ENCODE measurements around the gene MTUS2. TPM values are rescaled to one million over a fixed set of nuclear protein-coding genes. Genes with fewer than 3 reads are reported as not detected.
A peak's percentile ranks its signal among the peaks of the same experiment; 100 is the strongest.

Gene MTUS2
- total RNA-seq, 1 experiment from 2014 or later = 0.35 TPM

DNA sequence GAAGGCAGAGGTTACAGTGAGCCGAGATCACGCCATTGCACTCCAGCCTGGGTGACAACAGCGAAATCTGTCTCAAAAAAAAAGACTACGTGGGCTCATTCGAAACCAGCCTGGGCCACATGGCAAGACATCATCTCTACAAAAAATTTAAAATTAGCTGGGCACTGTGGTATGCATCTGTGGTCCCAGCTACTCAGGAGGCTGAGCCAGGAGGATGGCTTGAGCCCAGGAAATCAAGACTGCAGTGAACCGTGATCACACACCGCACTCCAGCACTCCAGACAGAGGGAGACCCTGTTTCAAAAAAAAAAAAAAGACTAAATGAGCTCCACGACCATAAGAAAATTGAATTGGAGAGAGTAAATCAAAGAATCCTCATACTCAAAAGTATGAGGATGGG, 722.2 kb downstream of the MTUS2 start:
- H3K79me1 ChIP-seq (ENCODE audit: insufficient read depth, low read depth, low read length, poor library complexity, severe bottlenecking) = peaks cover 3% of the 10 kb centered on the region
- no peak overlapping the region for H2BK20ac ChIP-seq (ENCODE audit: low read depth, low read length, poor library complexity, severe bottlenecking)
- no peak overlapping the region for H2BK120ac ChIP-seq (ENCODE audit: low read depth, low read length, poor library complexity, severe bottlenecking)
- no peak overlapping the region for H2BK12ac ChIP-seq (ENCODE audit: insufficient read length, low read depth, low read length)
- no peaks in the 10 kb centered on the region for H3K27me3 ChIP-seq (ENCODE audit: insufficient read depth, low read length)
- H3K4me2 ChIP-seq (ENCODE audit: insufficient read depth, insufficient read length, low read length) = no peak overlapping the region
- H3K9ac ChIP-seq (ENCODE audit: extremely low read depth, insufficient read length, low read length) = no peak overlapping the region
- no peak overlapping the region for H2AFZ ChIP-seq (ENCODE audit: low read length)
- H3K14ac ChIP-seq (ENCODE audit: insufficient read depth, low read length) = no peak overlapping the region
- no peak overlapping the region for H3K18ac ChIP-seq (ENCODE audit: insufficient read length, low read depth, low read length)
- no peak overlapping the region for H3T11ph ChIP-seq (ENCODE audit: low read length)
- H4K8ac ChIP-seq (replicated peaks; ENCODE audit: insufficient read length, low read depth, low read length) = no peak overlapping the region
- H3K36me3 Mint-ChIP-seq (ENCODE audit: insufficient read depth in 1 of 3, low read depth in 3 of 3) = peaks cover 12 to 44% (median 24%) of the 10 kb centered on the region in 3 experiments; a peak in 6 of 7 replicates
- no peak for DNase-seq
- no peak overlapping the region for H2BK5ac ChIP-seq (ENCODE audit: insufficient read length, low read length)
- H2AK5ac ChIP-seq (ENCODE audit: insufficient read length, low read length) = no peak overlapping the region
- no peaks in the 10 kb centered on the region for H3K27me3 Mint-ChIP-seq (ENCODE audit: low read depth)
- no peaks in the 10 kb centered on the region for H3K9me3 Mint-ChIP-seq
- H3K4me3 Mint-ChIP-seq = no peak overlapping the region
- H4K20me1 ChIP-seq (ENCODE audit: control insufficient read depth, insufficient read depth, insufficient read length) = no peaks in the 10 kb centered on the region
- no peak overlapping the region for H3K4ac ChIP-seq (ENCODE audit: low read depth, low read length)
- TF ChIP-seq, protein P1, sequence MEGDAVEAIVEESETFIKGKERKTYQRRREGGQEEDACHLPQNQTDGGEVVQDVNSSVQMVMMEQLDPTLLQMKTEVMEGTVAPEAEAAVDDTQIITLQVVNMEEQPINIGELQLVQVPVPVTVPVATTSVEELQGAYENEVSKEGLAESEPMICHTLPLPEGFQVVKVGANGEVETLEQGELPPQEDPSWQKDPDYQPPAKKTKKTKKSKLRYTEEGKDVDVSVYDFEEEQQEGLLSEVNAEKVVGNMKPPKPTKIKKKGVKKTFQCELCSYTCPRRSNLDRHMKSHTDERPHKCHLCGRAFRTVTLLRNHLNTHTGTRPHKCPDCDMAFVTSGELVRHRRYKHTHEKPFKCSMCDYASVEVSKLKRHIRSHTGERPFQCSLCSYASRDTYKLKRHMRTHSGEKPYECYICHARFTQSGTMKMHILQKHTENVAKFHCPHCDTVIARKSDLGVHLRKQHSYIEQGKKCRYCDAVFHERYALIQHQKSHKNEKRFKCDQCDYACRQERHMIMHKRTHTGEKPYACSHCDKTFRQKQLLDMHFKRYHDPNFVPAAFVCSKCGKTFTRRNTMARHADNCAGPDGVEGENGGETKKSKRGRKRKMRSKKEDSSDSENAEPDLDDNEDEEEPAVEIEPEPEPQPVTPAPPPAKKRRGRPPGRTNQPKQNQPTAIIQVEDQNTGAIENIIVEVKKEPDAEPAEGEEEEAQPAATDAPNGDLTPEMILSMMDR (conservative IDR thresholded peaks at IDR 0.05) = no peak
- no peaks in the 10 kb centered on the region for H3K23me2 ChIP-seq (ENCODE audit: insufficient read length, low read depth, low read length, poor library complexity, severe bottlenecking)
- H3K9me3 ChIP-seq (ENCODE audit: control insufficient read depth, low read depth, low read length) = no peaks in the 10 kb centered on the region
- peaks cover 12% of the 10 kb centered on the region for H3K4me1 ChIP-seq (ENCODE audit: insufficient read depth, low read length)
- no peak overlapping the region for H3K27ac ChIP-seq (ENCODE audit: insufficient read length, low read depth, low read length)
- H2BK15ac ChIP-seq (ENCODE audit: low read depth, low read length) = no peak overlapping the region
- H4K5ac ChIP-seq (ENCODE audit: insufficient read length, low read depth, low read length) = no peak overlapping the region
- peaks cover 13% of the 10 kb centered on the region; the same call in 1 of the 2 replicates for H3K79me2 ChIP-seq (ENCODE audit: insufficient read depth, low read length)
- H3K23ac ChIP-seq (ENCODE audit: insufficient read length, low read depth, low read length) = no peak overlapping the region
- no peak overlapping the region for H3K56ac ChIP-seq (ENCODE audit: insufficient read length, low read depth, low read length)
- H3K4me1 Mint-ChIP-seq = peaks cover 43 to 54% of the 10 kb centered on the region in 2 experiments
- peak overlapping the region in 1 of 3 experiments; percentile 49; a peak in 2 of 7 replicates for H3K27ac Mint-ChIP-seq
- WGBS (ENCODE audit: extremely low coverage, insufficient read length, low lambda C conversion rate) = no CpG with 5 or more reads among the region's 8 CpGs
- no peak overlapping the region for H4K91ac ChIP-seq (ENCODE audit: insufficient read length, low read depth, low read length)

All from H9 (cell line).